HepG2 (cell line): Measurements from ENCODE around the gene GSTM2. TPM values are rescaled to one million over a fixed set of nuclear protein-coding genes. Genes with fewer than 3 reads are reported as not detected.

Experiments
- AGO2 ChIP-seq: fragments of 200-400 bp; formaldehyde crosslinking; optimal IDR thresholded peaks from 2 replicates; pipeline ENCODE3; 2017; ENCODE audit warnings: mild to moderate bottlenecking, low read depth, low read length, moderate library complexity
- DRAP1 ChIP-seq: IDR thresholded peaks from 2 replicates; pipeline ENCODE4 v1.6.1; 2016; ENCODE audit warnings: missing genetic modification reagents, missing compliant biosample characterization
- KAT8 ChIP-seq: IDR thresholded peaks from 2 replicates; pipeline ENCODE4 v1.6.1; 2016; ENCODE audit warnings: missing genetic modification reagents, missing compliant biosample characterization
- MAFF ChIP-seq: IDR thresholded peaks from 2 replicates; pipeline ENCODE4 v1.6.1; 2011; ENCODE audit warnings: low read depth, low read length, improper control_type of control experiment
- MXD3 ChIP-seq: IDR thresholded peaks from 2 replicates; pipeline ENCODE4 v1.6.1; 2016; ENCODE audit warnings: mild to moderate bottlenecking, missing biosample characterization, missing genetic modification reagents
- NR0B2 ChIP-seq: sonication (generic); formaldehyde crosslinking; IDR thresholded peaks from 2 replicates; pipeline ENCODE4 v1.4.0; 2020; ENCODE audit warnings: mild to moderate bottlenecking, missing genetic modification reagents
- NR2F1 ChIP-seq, 2 experiments: fragments of 450-650 bp in 1 of 2; formaldehyde crosslinking in 1 of 2; IDR thresholded peaks; 2 replicates each; pipeline versions ENCODE4 v1.5.0 to v1.6.1; 2016 to 2020; ENCODE audit warnings: mild to moderate bottlenecking in 1 of 2, missing compliant biosample characterization in 1 of 2, missing genetic modification reagents in 1 of 2, moderate library complexity in 1 of 2
- PAXIP1 ChIP-seq: sonication (generic); formaldehyde crosslinking; conservative IDR thresholded peaks from 2 replicates; pipeline ENCODE4 v1.4.0; 2020; ENCODE audit warnings: mild to moderate bottlenecking, missing genetic modification reagents, moderate library complexity
- POGZ ChIP-seq: sonication (generic); formaldehyde crosslinking; IDR thresholded peaks from 2 replicates; pipeline ENCODE4 v1.4.0; 2020; ENCODE audit warnings: mild to moderate bottlenecking, missing genetic modification reagents
- POLR2AphosphoS5 ChIP-seq: IDR thresholded peaks from 2 replicates; pipeline ENCODE4 v1.6.1; 2012; ENCODE audit warnings: low read depth, low read length
- SP1 ChIP-seq, 2 experiments: fragments of 450-650 bp in 1 of 2; sonication (generic) in 1 of 2; formaldehyde crosslinking in 1 of 2; IDR thresholded peaks; 2 replicates each; pipeline versions ENCODE4 v1.4.0 to v1.6.1; 2016 to 2020; ENCODE audit warnings: missing genetic modification reagents in 1 of 2
- THAP9 ChIP-seq: sonication (generic); formaldehyde crosslinking; IDR thresholded peaks from 2 replicates; pipeline ENCODE4; 2020; ENCODE audit warnings: missing genetic modification reagents, mild to moderate bottlenecking, borderline replicate concordance
- TMF1 ChIP-seq: sonication (generic); formaldehyde crosslinking; IDR thresholded peaks from 2 replicates; pipeline ENCODE4 v1.8.1; 2022; ENCODE audit warnings: low read depth, missing genetic modification reagents
- ZNF773 ChIP-seq: sonication (generic); formaldehyde crosslinking; IDR thresholded peaks from 2 replicates; pipeline ENCODE4 v1.4.0; 2020; ENCODE audit warnings: missing genetic modification reagents, borderline replicate concordance
- ZNF792 ChIP-seq: IDR thresholded peaks from 2 replicates; pipeline ENCODE4 v1.6.1; 2016
- ZXDC ChIP-seq: sonication (generic); formaldehyde crosslinking; IDR thresholded peaks from 2 replicates; pipeline ENCODE4 v1.5.0; 2020; ENCODE audit warnings: mild to moderate bottlenecking, missing genetic modification reagents
- polyA plus RNA-seq, 8 experiments: library from polyadenylated mRNA; depleted of rRNA in 3 of 8; stranded (reverse) in 7 of 8; unstranded in 1 of 8; fragments of >200 nt; fragmentation: Illumina TruSeq in 4 of 8; extraction: Trizol in 4 of 8; gene quantifications; 2 replicates each; pipeline versions ENCODE4 v1.2.1 to v1.2.3, GENCODE V29; 2011 to 2016; ENCODE audit warnings: low read depth in 4 of 8, missing spikeins in 1 of 8, mixed read lengths in 1 of 8; ENCODE audit not compliant: insufficient read depth in 1 of 8
- total RNA-seq, 5 experiments: library from RNA; depleted of rRNA; stranded (reverse); fragments of >200 nt; fragmentation: Illumina TruSeq; extraction: Trizol; gene quantifications; 2 replicates each; pipeline ENCODE4 v1.2.3, GENCODE V29; 2016; ENCODE audit warnings: low read depth in 1 of 5

Gene GSTM2
- total and polyA plus RNA-seq, 2 of the 13 experiments (the other 11 are each of a cell fraction or from before 2014, with no cell fraction given) = 7.0 to 15.0 TPM

- TF ChIP-seq NR2F1 (CRISPR knock-in tag; IDR thresholded peaks at IDR 0.05) (no peak), POGZ (CRISPR knock-in tag) (no peak; the same call in 1 of the 2 replicates), PAXIP1 (CRISPR knock-in tag) (peak; percentile 47), ZNF792 (CRISPR knock-in tag) (peak; percentile 20; the same call in 1 of the 2 replicates), ZNF773 (peak; percentile 56; the same call in 1 of the 2 replicates), ZXDC (peak; percentile 91), AGO2 (peak; percentile 75), THAP9 (CRISPR knock-in tag) (peak; percentile 18; the same call in 1 of the 2 replicates), NR0B2 (CRISPR knock-in tag) (peak; percentile 79; the same call in 1 of the 2 replicates), TMF1 (CRISPR knock-in tag) (0 out of 2 replicates have a peak, but pooled peaks have one; percentile 24), POLR2AphosphoS5 (peak; percentile 76), DRAP1 (peak; percentile 69; the same call in 1 of the 2 replicates), MAFF (no peak), KAT8 (CRISPR knock-in tag) (peak; percentile 27; the same call in 1 of the 2 replicates), SP1 (IDR thresholded peaks at IDR 0.05) (no peak), SP1 (CRISPR knock-in tag; IDR thresholded peaks at IDR 0.05) (peak; percentile 73), MXD3 (peak; percentile 93)
Measured at GRCh38 chr1:109619576-109620400, 48.1 kb upstream of the GSTM2 start, which contains the start of the genes AMPD2 and GNAT2 (continued).
